ENCODE data around the gene ZNF682.
"Not testable (repeated sequence)": the region's sequence is repeated elsewhere in the genome, so short reads cannot be mapped to it uniquely, and the experiment has no call there.

Gene ZNF682

DNA sequence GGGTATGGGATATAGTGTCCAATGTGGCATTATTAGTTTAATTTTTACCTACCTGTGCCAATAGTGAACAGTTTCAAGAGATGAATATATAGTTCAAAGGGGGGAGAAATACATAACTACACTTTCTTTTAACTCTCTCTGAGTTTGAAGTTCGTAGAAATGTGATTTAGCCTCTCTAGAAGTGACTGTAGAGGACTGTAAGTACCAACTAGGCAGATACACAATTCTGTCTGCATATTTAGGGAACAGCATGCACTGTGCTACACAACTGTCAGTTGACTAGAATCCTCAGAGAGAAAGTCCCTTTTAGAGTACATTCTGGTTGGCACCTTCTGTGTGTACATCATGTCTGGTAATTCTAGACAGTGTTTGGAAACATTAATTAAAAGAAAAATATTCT, 21.0 kb upstream of the ZNF682 start:
- Histone ChIP-seq H2BK120ac (ENCODE audit: low read depth, low read length) (no peak overlapping the region), H3K4me3 (ENCODE audit: insufficient read depth in 1 of 2, low read depth in 1 of 2, low read length in 2 of 2) (no peak overlapping the region), H2BK15ac (ENCODE audit: low read depth, poor library complexity, severe bottlenecking) (no peak overlapping the region), H3K4ac (ENCODE audit: low read depth in 1 of 2, low read length in 2 of 2) (no peak overlapping the region), H3K9me3 (ENCODE audit: control insufficient read depth, low read length) (peaks cover 19% of the 10 kb centered on the region), H2AFZ (ENCODE audit: low read depth, low read length) (no peak overlapping the region), H3K4me1 (ENCODE audit: control insufficient read depth, insufficient read depth, low read depth, low read length) (no peaks in the 10 kb centered on the region), H3K36me3 (ENCODE audit: control insufficient read depth in 1 of 2, insufficient read depth in 2 of 2, low read depth in 1 of 2, low read length in 2 of 2) (no peaks in the 10 kb centered on the region), H3K27ac (ENCODE audit: low read length, poor library complexity, severe bottlenecking) (no peak overlapping the region), H2BK5ac (ENCODE audit: low read depth, low read length, poor library complexity, severe bottlenecking) (no peak overlapping the region), H3K27me3 (ENCODE audit: control insufficient read depth in 1 of 2, insufficient read depth in 1 of 2, low read length in 2 of 2) (no peaks in the 10 kb centered on the region), H3K79me1 (replicated peaks; ENCODE audit: low read length, poor library complexity, severe bottlenecking) (no peaks in the 10 kb centered on the region), H2BK12ac (ENCODE audit: low read length in 2 of 2) (no peak overlapping the region), H3K4me2 (ENCODE audit: low read length, poor library complexity, severe bottlenecking) (no peak overlapping the region), H3K9ac (ENCODE audit: low read length) (no peak overlapping the region), H3K14ac (ENCODE audit: low read length in 2 of 2) (no peak overlapping the region), H3K23ac (ENCODE audit: low read length in 2 of 2) (no peak overlapping the region), H2AK5ac (ENCODE audit: low read length, severe bottlenecking) (no peak overlapping the region), H4K8ac (ENCODE audit: low read length) (no peak overlapping the region), H4K91ac (ENCODE audit: low read length) (no peak overlapping the region), H3K18ac (ENCODE audit: low read depth in 1 of 2, low read length in 2 of 2) (no peak overlapping the region)
- DNase-seq = no peak
- 57% methylated on average over 1 of the region's 1 CpG for WGBS

DNA sequence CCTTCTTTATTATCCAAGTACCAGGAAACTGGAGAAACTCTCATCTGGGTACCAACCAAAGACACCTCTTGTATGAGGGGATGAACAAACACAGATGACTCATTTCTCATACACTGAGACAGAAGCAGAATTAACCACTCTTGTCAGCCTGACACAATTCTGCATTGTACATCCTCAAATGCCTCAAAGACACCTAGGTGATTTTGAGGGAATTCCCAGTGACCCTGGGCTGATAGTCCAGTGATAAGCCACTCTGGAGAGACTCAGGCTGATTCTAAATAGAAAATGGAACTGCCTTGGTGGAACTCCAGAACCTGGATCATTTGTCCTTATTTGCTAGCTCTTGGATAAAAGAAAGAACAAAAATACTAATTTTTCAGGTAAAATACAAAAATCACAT, 19.4 kb upstream of the ZNF682 start:
- not testable (repeated sequence) for H3K23ac ChIP-seq (ENCODE audit: low read length in 2 of 2); H3K27me3 ChIP-seq (ENCODE audit: control insufficient read depth in 1 of 2, insufficient read depth in 1 of 2, low read length in 2 of 2); H3K27ac ChIP-seq (ENCODE audit: low read length, poor library complexity, severe bottlenecking); H3K4me2 ChIP-seq (ENCODE audit: low read length, poor library complexity, severe bottlenecking); H3K79me1 ChIP-seq (replicated peaks; ENCODE audit: low read length, poor library complexity, severe bottlenecking); H3K36me3 ChIP-seq (ENCODE audit: control insufficient read depth in 1 of 2, insufficient read depth in 2 of 2, low read depth in 1 of 2, low read length in 2 of 2); H3K9ac ChIP-seq (ENCODE audit: low read length); DNase-seq; H2AK5ac ChIP-seq (ENCODE audit: low read length, severe bottlenecking); H3K18ac ChIP-seq (ENCODE audit: low read depth in 1 of 2, low read length in 2 of 2); H2AFZ ChIP-seq (ENCODE audit: low read depth, low read length); H2BK12ac ChIP-seq (ENCODE audit: low read length in 2 of 2); H2BK15ac ChIP-seq (ENCODE audit: low read depth, poor library complexity, severe bottlenecking); H4K91ac ChIP-seq (ENCODE audit: low read length); H3K4me1 ChIP-seq (ENCODE audit: control insufficient read depth, insufficient read depth, low read depth, low read length); H2BK5ac ChIP-seq (ENCODE audit: low read depth, low read length, poor library complexity, severe bottlenecking); H3K14ac ChIP-seq (ENCODE audit: low read length in 2 of 2); H3K4me3 ChIP-seq (ENCODE audit: insufficient read depth in 1 of 2, low read depth in 1 of 2, low read length in 2 of 2); H2BK120ac ChIP-seq (ENCODE audit: low read depth, low read length); H3K4ac ChIP-seq (ENCODE audit: low read depth in 1 of 2, low read length in 2 of 2); H4K8ac ChIP-seq (ENCODE audit: low read length)
- H3K9me3 ChIP-seq (ENCODE audit: control insufficient read depth, low read length) = peaks cover 19% of the 10 kb centered on the region

DNA sequence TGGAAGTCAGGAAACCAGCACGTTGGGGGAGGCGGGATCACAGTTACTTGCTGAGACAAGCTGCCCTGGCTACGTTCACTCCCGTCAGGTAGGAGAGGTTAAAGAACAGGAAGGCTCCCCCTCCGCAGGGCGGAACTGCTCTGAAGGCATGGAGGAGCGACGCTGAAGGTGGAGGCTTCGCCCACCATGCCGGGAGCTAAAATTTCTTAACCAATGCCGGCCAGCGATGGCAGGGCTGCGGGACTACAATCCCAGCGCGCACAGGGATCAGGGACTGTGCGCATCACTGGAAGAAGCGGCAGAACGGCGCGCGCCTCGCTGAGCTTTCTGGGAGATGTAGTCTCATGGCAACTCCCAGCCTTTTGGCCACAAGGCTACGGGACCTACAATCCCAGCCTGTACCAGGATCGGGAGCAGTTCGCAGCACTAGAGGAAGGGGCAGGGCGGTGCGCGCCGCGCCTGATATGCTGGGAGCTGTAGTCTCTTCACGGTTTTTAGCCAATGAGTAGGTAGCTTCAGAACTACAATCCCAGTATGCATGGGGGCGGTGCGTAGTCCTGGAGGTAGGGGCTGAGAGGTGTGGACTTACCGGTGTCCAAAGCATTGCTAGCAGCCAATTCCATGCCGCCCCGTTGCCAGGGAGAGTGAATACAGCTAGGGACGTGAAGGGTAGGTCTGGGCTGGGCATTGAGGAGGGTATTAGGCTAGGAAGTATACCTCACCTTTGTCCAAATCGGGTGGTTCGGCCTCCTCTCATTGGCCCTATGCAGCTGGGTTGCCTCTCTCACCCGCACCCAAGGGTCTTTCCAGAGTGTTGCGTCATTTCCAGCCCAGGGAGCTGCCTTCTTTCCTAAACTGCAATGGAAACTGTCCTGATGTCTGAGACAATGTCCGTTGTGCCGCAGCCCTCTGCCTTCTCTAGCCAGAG, 12.8 kb upstream of the ZNF682 start:
- H3K79me1 ChIP-seq (replicated peaks; ENCODE audit: low read length, poor library complexity, severe bottlenecking) = no peaks in the 10 kb centered on the region
- H3K27ac ChIP-seq (ENCODE audit: low read length, poor library complexity, severe bottlenecking) = peak overlapping the region; percentile 57
- H3K18ac ChIP-seq (ENCODE audit: low read depth in 1 of 2, low read length in 2 of 2) = peak overlapping the region; percentile 23 to 85
- no peak overlapping the region for H2AK5ac ChIP-seq (ENCODE audit: low read length, severe bottlenecking)
- H3K4ac ChIP-seq (ENCODE audit: low read depth in 1 of 2, low read length in 2 of 2) = peak overlapping the region in 1 of 2 experiments; percentile 91
- H3K4me2 ChIP-seq (ENCODE audit: low read length, poor library complexity, severe bottlenecking) = peak overlapping the region; percentile 92
- H4K91ac ChIP-seq (ENCODE audit: low read length) = peak overlapping the region; percentile 48
- H3K9ac ChIP-seq (ENCODE audit: low read length) = peak overlapping the region; percentile 89
- peak overlapping the region; percentile 90 for H4K8ac ChIP-seq (ENCODE audit: low read length)
- no peak overlapping the region for H2BK15ac ChIP-seq (ENCODE audit: low read depth, poor library complexity, severe bottlenecking)
- H2BK12ac ChIP-seq (ENCODE audit: low read length in 2 of 2) = no peak overlapping the region
- H3K4me1 ChIP-seq (ENCODE audit: control insufficient read depth, insufficient read depth, low read depth, low read length) = peaks cover 5% of the 10 kb centered on the region
- WGBS = 1% methylated on average over 43 of the region's 43 CpGs
- peak overlapping the region in 1 of 2 experiments; percentile 59 for H3K23ac ChIP-seq (ENCODE audit: low read length in 2 of 2)
- no peak overlapping the region for H2BK120ac ChIP-seq (ENCODE audit: low read depth, low read length)
- peak overlapping the region in 1 of 2 experiments; percentile 97 for H3K14ac ChIP-seq (ENCODE audit: low read length in 2 of 2)
- DNase-seq = peak; percentile 97
- peak overlapping the region; percentile 67 to 79 for H3K4me3 ChIP-seq (ENCODE audit: insufficient read depth in 1 of 2, low read depth in 1 of 2, low read length in 2 of 2)
- peak overlapping the region; percentile 98 for H2AFZ ChIP-seq (ENCODE audit: low read depth, low read length)
- no peaks in the 10 kb centered on the region for H3K36me3 ChIP-seq (ENCODE audit: control insufficient read depth in 1 of 2, insufficient read depth in 2 of 2, low read depth in 1 of 2, low read length in 2 of 2)
- no peaks in the 10 kb centered on the region for H3K27me3 ChIP-seq (ENCODE audit: control insufficient read depth in 1 of 2, insufficient read depth in 1 of 2, low read length in 2 of 2)
- H3K9me3 ChIP-seq (ENCODE audit: control insufficient read depth, low read length) = peaks cover 26% of the 10 kb centered on the region
- no peak overlapping the region for H2BK5ac ChIP-seq (ENCODE audit: low read depth, low read length, poor library complexity, severe bottlenecking)

DNA sequence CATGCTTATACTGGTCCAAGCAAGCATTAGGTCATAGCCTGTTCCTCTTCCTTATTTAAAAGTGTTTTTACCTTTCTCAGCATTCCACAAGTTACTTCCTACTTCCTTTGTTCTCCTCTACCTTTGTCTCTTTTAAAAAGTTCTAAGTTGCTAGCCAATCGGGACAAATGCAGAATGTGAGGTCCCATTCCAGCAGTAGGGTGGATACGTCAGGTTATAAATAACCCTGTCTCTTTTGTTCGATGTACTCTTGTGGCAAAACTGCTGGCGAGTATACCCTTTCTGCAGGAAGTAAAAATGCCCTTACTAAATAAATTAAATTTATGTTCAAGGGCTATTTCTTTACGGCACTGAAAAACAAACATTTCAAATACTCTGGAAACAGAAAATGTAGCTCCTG, 6.4 kb upstream of the ZNF682 start:
- not testable (repeated sequence) for H3K4ac ChIP-seq (ENCODE audit: low read depth in 1 of 2, low read length in 2 of 2); H3K4me2 ChIP-seq (ENCODE audit: low read length, poor library complexity, severe bottlenecking); H3K4me1 ChIP-seq (ENCODE audit: control insufficient read depth, insufficient read depth, low read depth, low read length); H3K23ac ChIP-seq (ENCODE audit: low read length in 2 of 2); H4K91ac ChIP-seq (ENCODE audit: low read length); H2AK5ac ChIP-seq (ENCODE audit: low read length, severe bottlenecking); H3K27me3 ChIP-seq (ENCODE audit: control insufficient read depth in 1 of 2, insufficient read depth in 1 of 2, low read length in 2 of 2); H3K36me3 ChIP-seq (ENCODE audit: control insufficient read depth in 1 of 2, insufficient read depth in 2 of 2, low read depth in 1 of 2, low read length in 2 of 2); H3K18ac ChIP-seq (ENCODE audit: low read depth in 1 of 2, low read length in 2 of 2); H3K4me3 ChIP-seq (ENCODE audit: insufficient read depth in 1 of 2, low read depth in 1 of 2, low read length in 2 of 2); H3K79me1 ChIP-seq (replicated peaks; ENCODE audit: low read length, poor library complexity, severe bottlenecking); H2BK15ac ChIP-seq (ENCODE audit: low read depth, poor library complexity, severe bottlenecking); H2BK120ac ChIP-seq (ENCODE audit: low read depth, low read length); DNase-seq; H2BK5ac ChIP-seq (ENCODE audit: low read depth, low read length, poor library complexity, severe bottlenecking); H2BK12ac ChIP-seq (ENCODE audit: low read length in 2 of 2); H3K14ac ChIP-seq (ENCODE audit: low read length in 2 of 2); H2AFZ ChIP-seq (ENCODE audit: low read depth, low read length); H4K8ac ChIP-seq (ENCODE audit: low read length); H3K9ac ChIP-seq (ENCODE audit: low read length); H3K27ac ChIP-seq (ENCODE audit: low read length, poor library complexity, severe bottlenecking)
- WGBS = 80% methylated on average over 4 of the region's 5 CpGs
- H3K9me3 ChIP-seq (ENCODE audit: control insufficient read depth, low read length) = peaks cover 58% of the 10 kb centered on the region

Data from mesenchymal stem cell (in vitro differentiated cells and primary cell).